ENCODE data around the gene ANKH. TPM values are rescaled to one million over a fixed set of nuclear protein-coding genes. Genes with fewer than 3 reads are reported as not detected.

Gene ANKH
- total RNA-seq, 4 donors from 2014 or later, result 18.1 to 44.5 (median 30.5) TPM

- TF ChIP-seq CTCF (IDR thresholded peaks at IDR 0.05; ENCODE audit: low read depth), result no peak
These were observed 40.6 kb upstream of the ANKH start for GRCh38 chr5:14912206-14912605.

DNA sequence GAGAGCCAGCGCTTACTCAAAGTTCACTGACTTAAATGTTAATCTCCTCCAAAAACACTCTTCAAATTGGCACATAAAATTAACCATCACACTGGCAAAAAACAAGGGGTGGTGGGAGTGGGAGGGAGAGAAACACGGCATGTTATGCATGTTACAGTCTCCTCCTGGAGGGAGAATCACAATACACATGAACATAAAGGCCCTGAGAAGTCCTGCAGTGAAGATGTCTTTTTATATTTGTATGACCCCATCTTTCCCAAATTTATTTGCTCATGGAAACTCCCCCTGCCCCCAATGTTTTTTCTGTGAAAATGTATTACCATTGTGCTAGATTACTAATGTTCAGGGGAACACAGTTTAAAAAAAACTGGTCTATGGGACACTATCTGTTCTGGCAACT is 37.8 kb upstream of the ANKH start:
- TF ChIP-seq CTCF (IDR thresholded peaks at IDR 0.05; ENCODE audit: low read depth), result no peak

DNA sequence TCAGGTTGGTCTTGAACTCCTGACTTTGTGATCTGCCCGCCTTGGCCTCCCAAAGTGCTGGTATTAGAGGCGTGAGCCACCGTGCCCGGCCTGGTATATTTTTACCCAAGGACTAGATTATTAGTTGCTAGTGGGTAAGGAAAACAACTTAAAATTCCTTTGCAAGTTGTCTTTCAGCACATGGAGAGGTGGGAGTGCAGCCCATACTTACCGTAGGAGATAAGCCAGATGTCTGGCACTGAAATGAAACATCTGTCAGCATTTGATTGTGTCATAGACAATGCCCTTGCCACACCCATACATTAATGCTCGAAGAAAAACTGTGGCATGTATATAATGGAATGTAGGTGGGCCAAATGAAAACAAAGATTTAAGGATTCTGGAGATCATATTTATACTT is 36.6 kb upstream of the ANKH start:
- no peak for TF ChIP-seq CTCF (IDR thresholded peaks at IDR 0.05; ENCODE audit: low read depth)

DNA sequence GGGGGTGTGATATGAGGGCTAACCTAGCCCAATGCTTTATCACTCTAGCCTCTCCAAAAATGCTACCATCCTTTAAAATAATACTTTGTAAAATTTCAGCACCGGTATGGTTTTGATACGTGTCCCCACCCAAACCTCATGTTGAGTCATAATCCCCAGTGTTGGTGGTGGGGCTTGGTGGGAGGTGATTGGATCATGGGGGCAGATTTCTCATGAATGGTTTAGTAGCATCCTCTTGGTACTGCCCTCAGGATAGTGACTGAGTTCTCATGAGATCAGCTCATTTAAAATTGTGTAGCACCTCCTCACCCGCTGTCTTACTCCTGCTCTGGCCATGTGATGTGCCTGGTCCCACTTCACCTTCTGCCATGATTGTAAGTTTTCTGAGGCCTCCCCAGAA is 35.0 kb upstream of the ANKH start:
- no peak for TF ChIP-seq CTCF (IDR thresholded peaks at IDR 0.05; ENCODE audit: low read depth)

GRCh38 chr5:14902826-14903560 is 31.4 kb upstream of the ANKH start:
- no peak for TF ChIP-seq CTCF (IDR thresholded peaks at IDR 0.05; ENCODE audit: low read depth)

DNA sequence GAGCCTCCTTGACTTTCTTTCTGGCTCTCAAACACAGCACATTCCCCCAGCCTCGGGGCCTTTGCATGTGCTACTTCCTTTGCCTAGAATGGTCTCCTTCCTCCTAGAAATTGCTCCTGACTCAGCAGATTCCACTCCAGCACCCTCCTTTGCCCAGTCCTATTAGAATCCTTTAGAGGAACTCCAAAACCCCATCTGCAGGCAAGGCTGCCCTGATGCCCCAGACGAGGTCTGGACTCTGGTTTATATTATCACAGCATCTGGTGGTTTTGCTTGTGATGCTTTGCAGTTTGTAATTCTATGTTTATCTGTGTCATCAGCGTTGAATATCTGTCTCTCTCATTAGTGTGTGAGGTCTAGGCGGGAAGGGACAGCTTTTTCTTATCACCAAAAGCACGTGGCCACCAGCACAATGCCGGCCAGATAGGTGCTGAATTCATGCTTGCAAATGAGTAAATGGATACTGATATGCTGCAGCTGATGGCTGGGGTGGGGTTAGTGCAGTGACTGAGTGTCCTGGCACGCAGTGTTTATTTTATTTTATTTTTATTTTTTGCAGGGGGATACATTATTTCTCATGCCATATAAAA is 30.0 kb upstream of the ANKH start:
- TF ChIP-seq CTCF (IDR thresholded peaks at IDR 0.05; ENCODE audit: low read depth), result no peak

DNA sequence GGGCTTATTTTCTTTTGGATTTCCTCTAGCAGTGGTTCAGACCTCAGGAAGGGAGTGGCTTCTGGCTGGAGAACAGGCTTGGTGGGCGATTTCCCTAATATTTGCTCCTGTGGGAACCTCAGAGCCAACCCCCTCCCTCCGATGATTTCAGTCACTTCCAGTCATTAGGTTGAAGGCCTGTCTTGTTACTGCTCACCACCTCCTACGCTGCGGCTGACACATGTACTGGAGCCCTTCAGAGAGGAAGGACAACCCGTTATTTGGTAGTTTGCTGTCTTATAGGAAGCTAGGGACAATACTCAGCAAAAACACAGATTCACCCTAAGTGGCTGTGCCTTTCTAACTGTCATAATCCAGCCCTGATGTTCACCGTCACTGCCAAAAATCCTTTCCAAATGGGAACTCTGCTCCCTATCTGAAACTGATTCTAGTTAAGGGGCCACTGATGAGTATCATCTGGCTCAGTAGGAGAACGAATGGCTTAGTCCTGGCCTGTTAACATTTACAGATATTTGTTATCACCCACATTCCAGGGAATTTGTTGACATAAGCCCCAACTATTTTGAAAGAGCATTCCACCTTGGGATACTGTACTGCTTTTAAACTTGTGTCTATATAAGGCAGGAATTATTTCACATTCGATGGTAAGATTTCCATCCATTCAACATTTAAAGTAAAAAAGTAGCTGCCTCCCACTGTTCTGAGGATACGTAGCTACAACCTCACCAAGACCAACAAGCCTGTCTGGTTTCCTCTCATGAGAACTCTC is 29.3 kb upstream of the ANKH start:
- no peak for TF ChIP-seq CTCF (IDR thresholded peaks at IDR 0.05; ENCODE audit: low read depth)
